Fibroblast of skin of abdomen (primary cell): Measurements from ENCODE around the gene DAB1.

Source experiments
- DNase-seq: peaks from one replicate; pipeline ENCODE4 v3.0.0-alpha.2; 2013

DAB1 gene

GRCh38 chr1:57316291-57316690 is 107.6 kb downstream of the DAB1 start:
- DNase-seq, result no peak

- no peak for DNase-seq
These were observed 111.0 kb downstream of the DAB1 start for GRCh38 chr1:57312869-57313268.

GRCh38 chr1:57311411-57311810 is 112.4 kb downstream of the DAB1 start:
- DNase-seq, result no peak

GRCh38 chr1:57311006-57311405 is 112.9 kb downstream of the DAB1 start:
- DNase-seq, result no peak

GRCh38 chr1:57309630-57310029 is 114.2 kb downstream of the DAB1 start:
- DNase-seq, result no peak

- no peak for DNase-seq
These were observed 116.3 kb downstream of the DAB1 start for GRCh38 chr1:57307392-57308170.

GRCh38 chr1:57304591-57304990 is 119.3 kb downstream of the DAB1 start:
- no peak for DNase-seq

GRCh38 chr1:57302812-57303596 is 120.9 kb downstream of the DAB1 start:
- DNase-seq, result no peak

- peak; percentile 10 for DNase-seq
These were observed 123.7 kb downstream of the DAB1 start for GRCh38 chr1:57300186-57300585.

GRCh38 chr1:57296726-57297250 is 127.1 kb downstream of the DAB1 start:
- DNase-seq, result no peak

GRCh38 chr1:57295326-57295725 is 128.5 kb downstream of the DAB1 start:
- DNase-seq, result no peak

- no peak for DNase-seq
These were observed 129.7 kb downstream of the DAB1 start for GRCh38 chr1:57294177-57294576.

GRCh38 chr1:57293214-57293613 is 130.6 kb downstream of the DAB1 start:
- no peak for DNase-seq

GRCh38 chr1:57289781-57290180 is 134.1 kb downstream of the DAB1 start:
- DNase-seq, result no peak

GRCh38 chr1:57285992-57286391 is 137.9 kb downstream of the DAB1 start:
- DNase-seq, result no peak

GRCh38 chr1:57282411-57282810 is 141.4 kb downstream of the DAB1 start:
- DNase-seq, result no peak

- DNase-seq, result no peak
These were observed 142.5 kb downstream of the DAB1 start for GRCh38 chr1:57281324-57281723.

GRCh38 chr1:57279909-57280666 is 143.8 kb downstream of the DAB1 start:
- DNase-seq, result peak; percentile 1

GRCh38 chr1:57278558-57278957 is 145.3 kb downstream of the DAB1 start:
- DNase-seq, result no peak

GRCh38 chr1:57277681-57278080 is 146.2 kb downstream of the DAB1 start:
- no peak for DNase-seq

- DNase-seq, result no peak
These were observed 146.9 kb downstream of the DAB1 start for GRCh38 chr1:57276918-57277317.

- DNase-seq, result no peak
These were observed 151.3 kb downstream of the DAB1 start for GRCh38 chr1:57272601-57273000.

- no peak for DNase-seq
These were observed 151.7 kb downstream of the DAB1 start for GRCh38 chr1:57272150-57272549.
